Measurements from ENCODE around the gene SYT9.

Gene SYT9

DNA sequence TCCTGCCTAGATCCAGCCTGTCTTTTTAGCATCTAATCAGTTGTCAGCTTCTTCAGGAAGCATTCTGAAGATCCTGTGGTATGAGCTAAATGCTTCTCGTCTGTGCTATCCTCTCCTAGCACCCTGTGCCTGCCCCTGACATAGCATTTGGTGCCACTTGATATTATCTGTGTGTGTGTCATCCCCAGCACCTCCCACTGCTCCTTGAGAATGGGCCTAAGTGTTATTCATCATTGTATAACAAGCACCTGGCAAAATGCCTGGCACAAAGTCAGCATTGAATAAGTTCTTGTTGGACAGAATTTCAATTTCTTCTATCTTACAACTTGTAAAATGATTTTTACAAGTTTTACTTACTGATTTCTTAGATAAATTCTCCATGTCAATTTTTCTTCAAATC lies 205.5 kb downstream of the SYT9 start:
- no peak overlapping the region for H3K4me3 ChIP-seq (ENCODE audit: low read depth, low read length)
- ChIA-PET POLR2A (no interaction called here), CTCF (no interaction called here)
- TF ChIP-seq, protein P1, sequence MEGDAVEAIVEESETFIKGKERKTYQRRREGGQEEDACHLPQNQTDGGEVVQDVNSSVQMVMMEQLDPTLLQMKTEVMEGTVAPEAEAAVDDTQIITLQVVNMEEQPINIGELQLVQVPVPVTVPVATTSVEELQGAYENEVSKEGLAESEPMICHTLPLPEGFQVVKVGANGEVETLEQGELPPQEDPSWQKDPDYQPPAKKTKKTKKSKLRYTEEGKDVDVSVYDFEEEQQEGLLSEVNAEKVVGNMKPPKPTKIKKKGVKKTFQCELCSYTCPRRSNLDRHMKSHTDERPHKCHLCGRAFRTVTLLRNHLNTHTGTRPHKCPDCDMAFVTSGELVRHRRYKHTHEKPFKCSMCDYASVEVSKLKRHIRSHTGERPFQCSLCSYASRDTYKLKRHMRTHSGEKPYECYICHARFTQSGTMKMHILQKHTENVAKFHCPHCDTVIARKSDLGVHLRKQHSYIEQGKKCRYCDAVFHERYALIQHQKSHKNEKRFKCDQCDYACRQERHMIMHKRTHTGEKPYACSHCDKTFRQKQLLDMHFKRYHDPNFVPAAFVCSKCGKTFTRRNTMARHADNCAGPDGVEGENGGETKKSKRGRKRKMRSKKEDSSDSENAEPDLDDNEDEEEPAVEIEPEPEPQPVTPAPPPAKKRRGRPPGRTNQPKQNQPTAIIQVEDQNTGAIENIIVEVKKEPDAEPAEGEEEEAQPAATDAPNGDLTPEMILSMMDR (IDR thresholded peaks at IDR 0.05; ENCODE audit: insufficient read depth, low read length, missing control alignments) = no peak
- DNase-seq (ENCODE audit: low read depth, low spot score) = no peak

DNA sequence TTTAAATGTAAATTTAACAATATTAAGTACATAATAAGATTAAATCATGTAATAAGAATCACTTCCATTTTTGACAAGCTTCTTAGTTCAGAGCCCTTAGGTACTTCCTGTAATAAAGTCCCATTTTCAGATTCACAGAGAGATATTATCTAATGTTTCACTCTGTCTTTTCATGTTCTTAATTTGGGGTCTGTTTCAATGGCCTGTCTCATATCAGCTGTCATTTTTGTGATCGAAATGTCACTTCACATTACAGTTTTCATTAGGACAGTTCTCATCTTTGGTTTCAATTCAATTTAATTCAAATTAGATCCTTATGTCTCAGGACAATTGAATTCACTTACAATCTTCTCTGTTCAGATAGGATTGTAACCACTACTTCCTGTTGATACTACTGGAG lies 211.0 kb downstream of the SYT9 start:
- TF ChIP-seq, protein P1 (IDR thresholded peaks at IDR 0.05; ENCODE audit: insufficient read depth, low read length, missing control alignments) = no peak
- H3K4me3 ChIP-seq (ENCODE audit: low read depth, low read length) = no peak overlapping the region
- POLR2A ChIA-PET = no interaction called here
- no peak for DNase-seq (ENCODE audit: low read depth, low spot score)
- CTCF ChIA-PET = interaction anchor here (0.7 kb wide), 1 partner anchor 20 kb away, joined by 3 read pairs; no protein-coding TSS in a partner anchor

DNA sequence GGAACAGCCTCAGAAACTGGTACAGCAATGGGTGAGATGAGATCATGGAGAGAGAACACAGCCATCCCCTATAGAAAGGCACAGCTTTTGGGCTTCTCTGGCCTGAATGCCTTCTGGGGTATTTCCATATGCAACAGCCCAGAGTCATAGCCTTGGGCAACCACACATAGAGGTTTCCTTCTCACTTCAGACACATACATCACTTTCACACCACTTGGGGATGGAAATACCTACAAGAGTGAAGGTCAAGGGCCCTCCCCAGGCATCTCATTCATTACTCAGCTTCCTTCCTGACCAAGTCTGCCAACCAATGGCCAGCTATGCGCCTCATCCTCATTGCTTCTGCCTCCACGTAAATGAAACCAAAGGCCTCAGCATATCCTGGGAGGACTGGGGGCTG lies 215.9 kb downstream of the SYT9 start:
- ChIA-PET POLR2A (no interaction called here), CTCF (no interaction called here)
- TF ChIP-seq, protein P1 (IDR thresholded peaks at IDR 0.05; ENCODE audit: insufficient read depth, low read length, missing control alignments) = no peak
- no peak for DNase-seq (ENCODE audit: low read depth, low spot score)
- H3K4me3 ChIP-seq (ENCODE audit: low read depth, low read length) = no peak overlapping the region

DNA sequence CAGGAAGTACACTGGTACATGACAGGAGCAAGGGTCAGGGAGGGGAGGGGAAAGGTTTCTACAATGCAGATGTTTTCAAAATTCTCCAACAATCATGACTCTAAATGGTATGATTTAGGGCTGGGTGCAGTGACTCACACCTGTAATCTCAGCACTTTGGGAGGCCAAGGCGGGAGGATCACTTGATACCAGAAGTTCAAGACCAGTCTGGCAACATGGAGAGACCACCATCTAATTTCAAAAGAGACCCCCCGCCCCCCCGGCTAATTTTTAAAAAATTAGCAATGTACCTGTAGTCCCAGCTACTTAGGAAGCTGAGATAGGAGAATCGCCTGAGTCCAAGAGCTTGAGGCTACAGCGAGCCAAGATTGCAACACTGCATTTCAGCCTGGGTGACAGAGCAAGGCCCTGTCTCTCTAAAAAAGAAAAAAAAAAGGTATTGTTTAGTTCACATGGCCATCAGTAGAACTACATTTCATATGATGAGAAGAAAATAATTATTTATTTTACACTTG lies 217.7 kb downstream of the SYT9 start:
- TF ChIP-seq, protein P1 (IDR thresholded peaks at IDR 0.05; ENCODE audit: insufficient read depth, low read length, missing control alignments) = no peak
- CTCF ChIA-PET = interaction anchor here (1.0 kb wide), 1 partner anchor 8 kb away, joined by 3 read pairs; no protein-coding TSS in a partner anchor
- no peak for DNase-seq (ENCODE audit: low read depth, low spot score)
- no peak overlapping the region for H3K4me3 ChIP-seq (ENCODE audit: low read depth, low read length)
- POLR2A ChIA-PET = no interaction called here

DNA sequence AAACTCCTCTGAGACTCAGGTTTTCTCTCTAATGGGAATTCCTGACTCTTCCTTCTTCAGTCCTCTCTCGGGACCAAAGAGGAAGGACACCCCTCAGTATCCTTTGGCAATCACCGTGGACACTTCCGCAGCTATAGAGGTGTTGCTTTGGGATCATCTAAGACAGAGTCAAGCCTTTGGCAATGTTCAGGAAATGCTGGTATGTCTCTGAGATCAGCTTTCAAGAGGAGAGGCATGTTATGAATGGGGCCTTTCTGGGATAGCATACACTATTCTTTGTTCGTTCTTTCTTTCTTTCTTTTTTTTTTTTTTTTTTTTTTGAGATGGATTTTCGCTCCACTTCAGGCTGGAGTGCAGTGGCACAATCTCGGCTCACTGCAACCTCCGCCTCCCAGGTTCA lies 219.4 kb downstream of the SYT9 start:
- POLR2A ChIA-PET = no interaction called here
- H3K4me3 ChIP-seq (ENCODE audit: low read depth, low read length) = no peak overlapping the region
- TF ChIP-seq, protein P1 (IDR thresholded peaks at IDR 0.05; ENCODE audit: insufficient read depth, low read length, missing control alignments) = no peak
- CTCF ChIA-PET = no interaction called here
- DNase-seq (ENCODE audit: low read depth, low spot score) = no peak

DNA sequence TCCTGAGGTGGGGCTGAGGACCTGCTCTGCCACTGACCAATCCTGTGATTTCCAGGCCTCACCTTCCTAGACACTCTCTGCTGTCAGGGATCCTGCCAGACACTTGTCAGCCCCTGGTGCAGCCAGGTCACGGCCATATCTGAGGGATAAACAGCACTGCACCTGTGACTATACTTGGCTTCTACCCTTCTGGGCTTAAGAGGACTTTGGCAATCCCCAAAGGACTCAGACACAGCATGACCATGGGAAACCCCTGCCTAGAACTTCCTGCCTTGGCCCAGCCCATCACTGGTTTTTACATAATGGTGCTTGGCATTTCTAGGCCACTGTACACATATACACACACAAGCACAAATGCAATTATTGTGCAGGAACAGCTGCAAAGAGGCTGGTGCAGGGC lies 222.0 kb downstream of the SYT9 start:
- POLR2A ChIA-PET = no interaction called here
- TF ChIP-seq, protein P1 (IDR thresholded peaks at IDR 0.05; ENCODE audit: insufficient read depth, low read length, missing control alignments) = no peak
- CTCF ChIA-PET = interaction anchor here (1.3 kb wide), 1 partner anchor 9 kb away, joined by 3 read pairs; no protein-coding TSS in a partner anchor
- DNase-seq (ENCODE audit: low read depth, low spot score) = no peak
- H3K4me3 ChIP-seq (ENCODE audit: low read depth, low read length) = no peak overlapping the region

All from AG04449 (cell line).